HEK293 (cell line): ENCODE results near the gene MRPL4.

ENCODE experiments used
- CTCF ChIA-PET: fragments of 350-600 bp; formaldehyde crosslinking; extraction: SDS; loops from one replicate; lab custom pipeline; 2021; ENCODE audit warnings: antibody characterized with exemption; lab: Yijun Ruan, JAX
- POLR2A ChIA-PET: fragments of 300-600 bp; formaldehyde crosslinking; extraction: SDS; loops from one replicate; lab custom pipeline; 2020; ENCODE audit warnings: antibody characterized with exemption, inconsistent platforms; lab: Yijun Ruan, JAX
- H3K27ac ChIP-seq: fragments of 200-500 bp; sonication (Bioruptor generic); 2 replicates; pipeline ENCODE4 v1.5.1; 2014; ENCODE audit warnings: low read depth, low read length, control low read depth, inconsistent platforms; ENCODE audit errors: extremely low read depth
- H3K36me3 ChIP-seq, 2 experiments: fragments of 200-500 bp in 1 of 2; sonication (Bioruptor generic) in 1 of 2; 1 replicate in 1 of 2; 2 replicates in 1 of 2; pipeline ENCODE4 v1.5.1; 2014 to 2017; ENCODE audit warnings: inconsistent platforms in 2 of 2, low read length in 2 of 2; ENCODE audit not compliant: control insufficient read depth in 2 of 2, insufficient read depth in 1 of 2
- H3K4me1 ChIP-seq: fragments of 200-500 bp; sonication (Bioruptor generic); 2 replicates; pipeline ENCODE4 v1.5.1; 2014; ENCODE audit warnings: mild to moderate bottlenecking, low read length, inconsistent platforms; ENCODE audit not compliant: control insufficient read depth, insufficient read depth
- H3K4me3 ChIP-seq: 2 replicates; pipeline ENCODE4 v1.5.1; 2011; ENCODE audit warnings: low read depth, mild to moderate bottlenecking, control low read depth, low read length, moderate library complexity
- H3K9me3 ChIP-seq: fragments of 200-500 bp; sonication (Bioruptor generic); 2 replicates; pipeline ENCODE4 v1.5.1; 2014; ENCODE audit warnings: low read depth, low read length, inconsistent platforms; ENCODE audit not compliant: control insufficient read depth, insufficient read depth
- GLIS1 ChIP-seq: fragments of 450-650 bp; formaldehyde crosslinking; IDR thresholded peaks from 2 replicates; pipeline ENCODE4 v1.5.1; 2016; ENCODE audit warnings: missing biosample characterization, missing genetic modification characterization
- GLIS2 ChIP-seq: fragments of 450-650 bp; formaldehyde crosslinking; IDR thresholded peaks from 2 replicates; pipeline ENCODE4 v1.5.1; 2016; ENCODE audit warnings: missing biosample characterization, missing genetic modification characterization
- KLF1 ChIP-seq: fragments of 450-650 bp; formaldehyde crosslinking; IDR thresholded peaks from 2 replicates; pipeline ENCODE4 v1.5.1; 2016; ENCODE audit warnings: missing biosample characterization, missing genetic modification characterization
- KLF10 ChIP-seq: fragments of 450-650 bp; IDR thresholded peaks from 2 replicates; pipeline ENCODE4 v1.5.1; 2018; ENCODE audit warnings: missing biosample characterization, mild to moderate bottlenecking, missing genetic modification characterization
- KLF8 ChIP-seq: fragments of 450-650 bp; formaldehyde crosslinking; IDR thresholded peaks from 2 replicates; pipeline ENCODE4 v1.5.1; 2016; ENCODE audit warnings: missing biosample characterization, missing genetic modification characterization
- KLF9 ChIP-seq: fragments of 450-650 bp; formaldehyde crosslinking; IDR thresholded peaks from 2 replicates; pipeline ENCODE4 v1.5.1; 2016; ENCODE audit warnings: missing biosample characterization, missing genetic modification characterization, low read depth
- SP2 ChIP-seq: fragments of 450-650 bp; formaldehyde crosslinking; IDR thresholded peaks from 2 replicates; pipeline ENCODE4 v1.5.1; 2016; ENCODE audit warnings: missing biosample characterization, missing genetic modification characterization
- SP3 ChIP-seq: fragments of 450-650 bp; formaldehyde crosslinking; IDR thresholded peaks from 2 replicates; pipeline ENCODE4 v1.5.1; 2016; ENCODE audit warnings: missing biosample characterization, missing genetic modification characterization
- ZBTB20 ChIP-seq: fragments of 450-650 bp; formaldehyde crosslinking; IDR thresholded peaks from 2 replicates; pipeline ENCODE4 v1.5.1; 2016; ENCODE audit warnings: missing biosample characterization, missing genetic modification characterization
- ZBTB8A ChIP-seq: fragments of 450-650 bp; formaldehyde crosslinking; IDR thresholded peaks from 2 replicates; pipeline ENCODE4 v1.5.1; 2016; ENCODE audit warnings: missing biosample characterization, missing genetic modification characterization
- ZEB2 ChIP-seq: fragments of 450-650 bp; formaldehyde crosslinking; IDR thresholded peaks from 2 replicates; pipeline ENCODE4 v1.5.1; 2016; ENCODE audit warnings: missing biosample characterization, missing genetic modification characterization
- ZFHX2 ChIP-seq: fragments of 450-650 bp; formaldehyde crosslinking; conservative IDR thresholded peaks from 2 replicates; pipeline ENCODE4 v1.5.1; 2016; ENCODE audit warnings: missing biosample characterization, missing genetic modification characterization
- ZIC2 ChIP-seq: fragments of 450-650 bp; formaldehyde crosslinking; IDR thresholded peaks from 2 replicates; pipeline ENCODE4 v1.5.1; 2016; ENCODE audit warnings: missing biosample characterization, missing genetic modification characterization
- ZNF133 ChIP-seq: fragments of 450-650 bp; formaldehyde crosslinking; IDR thresholded peaks from 2 replicates; pipeline ENCODE4 v1.5.1; 2016; ENCODE audit warnings: missing biosample characterization, missing genetic modification characterization
- ZNF138 ChIP-seq: fragments of 450-650 bp; formaldehyde crosslinking; IDR thresholded peaks from 2 replicates; pipeline ENCODE4 v1.5.1; 2016; ENCODE audit warnings: missing biosample characterization, missing genetic modification characterization, borderline replicate concordance
- ZNF221 ChIP-seq: fragments of 450-650 bp; formaldehyde crosslinking; IDR thresholded peaks from 2 replicates; pipeline ENCODE4 v1.5.1; 2017; ENCODE audit warnings: missing biosample characterization, missing genetic modification characterization, borderline replicate concordance
- ZNF311 ChIP-seq: fragments of 450-650 bp; formaldehyde crosslinking; IDR thresholded peaks from 2 replicates; pipeline ENCODE4 v1.5.1; 2017; ENCODE audit warnings: missing biosample characterization, missing genetic modification characterization, borderline replicate concordance
- ZNF341 ChIP-seq: fragments of 450-650 bp; formaldehyde crosslinking; IDR thresholded peaks from 2 replicates; pipeline ENCODE4; 2016; ENCODE audit warnings: low read depth, missing biosample characterization, missing genetic modification characterization
- ZNF391 ChIP-seq: fragments of 450-650 bp; formaldehyde crosslinking; IDR thresholded peaks from 2 replicates; pipeline ENCODE4 v1.5.1; 2016; ENCODE audit warnings: low read depth, missing biosample characterization, missing genetic modification characterization, borderline replicate concordance
- ZNF423 ChIP-seq: fragments of 450-650 bp; formaldehyde crosslinking; IDR thresholded peaks from 2 replicates; pipeline ENCODE4 v1.5.1; 2016; ENCODE audit warnings: missing biosample characterization, missing genetic modification characterization
- ZNF585B ChIP-seq: fragments of 450-650 bp; formaldehyde crosslinking; IDR thresholded peaks from 2 replicates; pipeline ENCODE4 v1.5.1; 2016; ENCODE audit warnings: missing biosample characterization, missing genetic modification characterization
- ZNF596 ChIP-seq: fragments of 450-650 bp; IDR thresholded peaks from 2 replicates; pipeline ENCODE4 v1.5.0; 2018; ENCODE audit warnings: missing biosample characterization, mild to moderate bottlenecking, missing genetic modification characterization, moderate library complexity
- ZNF658 ChIP-seq: fragments of 450-650 bp; formaldehyde crosslinking; IDR thresholded peaks from 2 replicates; pipeline ENCODE4; 2016; ENCODE audit warnings: missing biosample characterization, missing genetic modification characterization
- ZNF670 ChIP-seq: fragments of 450-650 bp; formaldehyde crosslinking; IDR thresholded peaks from 2 replicates; pipeline ENCODE4 v1.5.1; 2016; ENCODE audit warnings: missing biosample characterization, missing genetic modification characterization, low read depth
- ZNF830 ChIP-seq: fragments of 450-650 bp; IDR thresholded peaks from 2 replicates; pipeline ENCODE4 v1.5.0; 2018; ENCODE audit warnings: missing biosample characterization, missing genetic modification characterization, low read depth, mild to moderate bottlenecking, moderate library complexity
- TF ChIP-seq, protein P1 (sequence below): sonication (generic); formaldehyde crosslinking; IDR thresholded peaks from 2 replicates; pipeline ENCODE4 v1.8.1; 2022; ENCODE audit warnings: mild to moderate bottlenecking, moderate library complexity, missing genetic modification reagents
- TF ChIP-seq, protein P2 (sequence below): fragments of 450-650 bp; formaldehyde crosslinking; IDR thresholded peaks from 2 replicates; pipeline ENCODE4 v1.5.1; 2016; ENCODE audit warnings: missing biosample characterization, missing genetic modification characterization
- TF ChIP-seq, protein P3 (sequence below): fragments of 450-650 bp; formaldehyde crosslinking; IDR thresholded peaks from 2 replicates; pipeline ENCODE4 v1.5.1; 2016; ENCODE audit warnings: missing biosample characterization, missing genetic modification characterization
- TF ChIP-seq, protein P4 (sequence below): fragments of 450-650 bp; formaldehyde crosslinking; IDR thresholded peaks from 2 replicates; pipeline ENCODE4 v1.5.1; 2016; ENCODE audit warnings: missing biosample characterization, missing genetic modification characterization

MRPL4 gene

DNA sequence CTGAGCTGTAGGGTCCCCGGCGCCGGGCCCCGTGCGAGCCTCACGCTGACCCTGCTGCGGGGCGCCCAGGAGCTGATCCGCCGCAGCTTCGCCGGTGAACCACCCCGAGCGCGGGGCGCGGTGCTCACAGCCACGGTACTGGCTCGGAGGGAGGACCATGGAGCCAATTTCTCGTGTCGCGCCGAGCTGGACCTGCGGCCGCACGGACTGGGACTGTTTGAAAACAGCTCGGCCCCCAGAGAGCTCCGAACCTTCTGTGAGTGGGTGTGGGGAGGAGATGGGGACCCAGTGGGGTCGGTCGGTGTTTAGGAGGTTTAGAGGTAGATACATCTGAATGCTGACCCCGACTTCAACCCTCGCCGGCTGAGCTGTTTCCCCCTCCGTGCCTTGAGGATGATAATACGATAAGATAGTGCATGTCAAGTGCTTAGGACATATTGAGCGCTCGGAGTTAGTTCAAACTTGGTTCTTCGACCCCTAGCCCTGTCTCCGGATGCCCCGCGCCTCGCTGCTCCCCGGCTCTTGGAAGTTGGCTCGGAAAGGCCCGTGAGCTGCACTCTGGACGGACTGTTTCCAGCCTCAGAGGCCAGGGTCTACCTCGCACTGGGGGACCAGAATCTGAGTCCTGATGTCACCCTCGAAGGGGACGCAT is 39.7 kb downstream of the MRPL4 start:
- Histone ChIP-seq H3K9me3 (no peaks in the 10 kb centered on the region), H3K27ac (peak overlapping the region; percentile 6; the same call in 1 of the 2 replicates), H3K4me1 (peaks cover 4% of the 10 kb centered on the region; the same call in 1 of the 2 replicates), H3K36me3 (peaks cover 0 to 5% of the 10 kb centered on the region in 2 experiments; a peak in 1 of 3 replicates), H3K4me3 (peak overlapping the region; percentile 41)
- TF ChIP-seq ZNF585B (tag by site-specific recombination) (no peak), SP2 (tag by site-specific recombination) (0 out of 2 replicates have a peak, but pooled peaks have one; percentile 1), ZNF658 (tag by site-specific recombination) (no peak), ZNF341 (peak; percentile 64; the same call in 1 of the 2 replicates), ZNF830 (no peak), GLIS2 (peak; percentile 21; the same call in 1 of the 2 replicates), ZNF596 (no peak), ZNF221 (tag by site-specific recombination) (no peak), ZNF391 (tag by site-specific recombination) (0 out of 2 replicates have a peak, but pooled peaks have one; percentile 35), ZNF138 (tag by site-specific recombination) (no peak), ZBTB20 (tag by site-specific recombination) (peak; percentile 82)
- TF ChIP-seq, protein P1, sequence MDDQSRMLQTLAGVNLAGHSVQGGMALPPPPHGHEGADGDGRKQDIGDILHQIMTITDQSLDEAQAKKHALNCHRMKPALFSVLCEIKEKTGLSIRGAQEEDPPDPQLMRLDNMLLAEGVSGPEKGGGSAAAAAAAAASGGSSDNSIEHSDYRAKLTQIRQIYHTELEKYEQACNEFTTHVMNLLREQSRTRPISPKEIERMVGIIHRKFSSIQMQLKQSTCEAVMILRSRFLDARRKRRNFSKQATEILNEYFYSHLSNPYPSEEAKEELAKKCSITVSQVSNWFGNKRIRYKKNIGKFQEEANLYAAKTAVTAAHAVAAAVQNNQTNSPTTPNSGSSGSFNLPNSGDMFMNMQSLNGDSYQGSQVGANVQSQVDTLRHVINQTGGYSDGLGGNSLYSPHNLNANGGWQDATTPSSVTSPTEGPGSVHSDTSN (CRISPR knock-in tag) = 0 out of 2 replicates have a peak, but pooled peaks have one; percentile 64
- ChIA-PET POLR2A (interaction anchor here (0.5 to 2.0 kb wide), 13 partner anchors 13 to 372 kb away, joined by 3 to 13 read pairs (median 4); partner anchors contain the start of genes ICAM1, RAVER1 and TYK2), CTCF (interaction anchor here (0.7 to 1.9 kb wide), 5 partner anchors 8 to 42 kb away, joined by 3 to 6 read pairs (median 4); no protein-coding TSS in a partner anchor)

DNA sequence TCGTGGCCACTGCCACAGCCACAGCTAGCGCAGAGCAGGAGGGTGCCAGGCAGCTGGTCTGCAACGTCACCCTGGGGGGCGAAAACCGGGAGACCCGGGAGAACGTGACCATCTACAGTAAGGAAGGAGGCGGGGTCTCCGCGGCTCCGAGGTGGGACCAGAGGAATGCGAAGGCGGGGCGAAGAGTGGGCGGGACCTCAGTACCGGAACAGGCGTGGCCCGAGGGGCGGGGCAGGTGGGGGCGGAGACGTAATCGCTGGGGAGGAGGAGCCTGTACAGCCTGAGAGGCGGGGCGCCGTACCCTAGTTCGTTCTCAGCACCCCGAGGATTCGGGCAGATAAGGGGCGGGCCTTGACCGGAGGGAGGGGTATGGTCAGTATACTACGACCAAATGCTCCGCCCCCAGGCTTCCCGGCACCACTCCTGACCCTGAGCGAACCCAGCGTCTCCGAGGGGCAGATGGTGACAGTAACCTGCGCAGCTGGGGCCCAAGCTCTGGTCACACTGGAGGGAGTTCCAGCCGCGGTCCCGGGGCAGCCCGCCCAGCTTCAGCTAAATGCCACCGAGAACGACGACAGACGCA is 40.3 kb downstream of the MRPL4 start:
- ChIA-PET POLR2A (interaction anchor here (1.0 to 2.0 kb wide), 7 partner anchors 13 to 88 kb away, joined by 3 to 13 read pairs (median 7); partner anchors contain the start of genes ICAM1, RAVER1 and TYK2), CTCF (interaction anchor here (0.7 to 1.9 kb wide), 5 partner anchors 9 to 42 kb away, joined by 3 to 6 read pairs (median 4); no protein-coding TSS in a partner anchor)
- Histone ChIP-seq H3K4me3 (peak overlapping the region; percentile 43), H3K9me3 (no peaks in the 10 kb centered on the region), H3K27ac (peak overlapping the region; percentile 6; the same call in 1 of the 2 replicates), H3K4me1 (peaks cover 4% of the 10 kb centered on the region; the same call in 1 of the 2 replicates), H3K36me3 (peaks cover 0 to 5% of the 10 kb centered on the region in 2 experiments; a peak in 1 of 3 replicates)
- TF ChIP-seq, protein P2, sequence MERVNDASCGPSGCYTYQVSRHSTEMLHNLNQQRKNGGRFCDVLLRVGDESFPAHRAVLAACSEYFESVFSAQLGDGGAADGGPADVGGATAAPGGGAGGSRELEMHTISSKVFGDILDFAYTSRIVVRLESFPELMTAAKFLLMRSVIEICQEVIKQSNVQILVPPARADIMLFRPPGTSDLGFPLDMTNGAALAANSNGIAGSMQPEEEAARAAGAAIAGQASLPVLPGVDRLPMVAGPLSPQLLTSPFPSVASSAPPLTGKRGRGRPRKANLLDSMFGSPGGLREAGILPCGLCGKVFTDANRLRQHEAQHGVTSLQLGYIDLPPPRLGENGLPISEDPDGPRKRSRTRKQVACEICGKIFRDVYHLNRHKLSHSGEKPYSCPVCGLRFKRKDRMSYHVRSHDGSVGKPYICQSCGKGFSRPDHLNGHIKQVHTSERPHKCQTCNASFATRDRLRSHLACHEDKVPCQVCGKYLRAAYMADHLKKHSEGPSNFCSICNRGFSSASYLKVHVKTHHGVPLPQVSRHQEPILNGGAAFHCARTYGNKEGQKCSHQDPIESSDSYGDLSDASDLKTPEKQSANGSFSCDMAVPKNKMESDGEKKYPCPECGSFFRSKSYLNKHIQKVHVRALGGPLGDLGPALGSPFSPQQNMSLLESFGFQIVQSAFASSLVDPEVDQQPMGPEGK (tag by site-specific recombination) = peak; percentile 83
- TF ChIP-seq SP3 (tag by site-specific recombination) (peak; percentile 96), ZBTB8A (tag by site-specific recombination) (no peak), KLF8 (tag by site-specific recombination) (peak; percentile 96), ZNF311 (tag by site-specific recombination) (no peak), ZNF423 (no peak), KLF10 (peak; percentile 60; the same call in 1 of the 2 replicates), ZEB2 (tag by site-specific recombination) (peak; percentile 50; the same call in 1 of the 2 replicates), GLIS1 (tag by site-specific recombination) (peak; percentile 96), ZNF138 (tag by site-specific recombination) (no peak), ZFHX2 (tag by site-specific recombination) (peak; percentile 77), ZNF133 (tag by site-specific recombination) (no peak), ZNF596 (no peak), KLF1 (tag by site-specific recombination) (peak; percentile 85), ZNF670 (tag by site-specific recombination) (no peak), ZIC2 (tag by site-specific recombination) (peak; percentile 42; the same call in 1 of the 2 replicates), KLF9 (peak; percentile 98)
- TF ChIP-seq, protein P3, sequence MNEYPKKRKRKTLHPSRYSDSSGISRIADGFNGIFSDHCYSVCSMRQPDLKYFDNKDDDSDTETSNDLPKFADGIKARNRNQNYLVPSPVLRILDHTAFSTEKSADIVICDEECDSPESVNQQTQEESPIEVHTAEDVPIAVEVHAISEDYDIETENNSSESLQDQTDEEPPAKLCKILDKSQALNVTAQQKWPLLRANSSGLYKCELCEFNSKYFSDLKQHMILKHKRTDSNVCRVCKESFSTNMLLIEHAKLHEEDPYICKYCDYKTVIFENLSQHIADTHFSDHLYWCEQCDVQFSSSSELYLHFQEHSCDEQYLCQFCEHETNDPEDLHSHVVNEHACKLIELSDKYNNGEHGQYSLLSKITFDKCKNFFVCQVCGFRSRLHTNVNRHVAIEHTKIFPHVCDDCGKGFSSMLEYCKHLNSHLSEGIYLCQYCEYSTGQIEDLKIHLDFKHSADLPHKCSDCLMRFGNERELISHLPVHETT (tag by site-specific recombination) = no peak
- TF ChIP-seq, protein P4, sequence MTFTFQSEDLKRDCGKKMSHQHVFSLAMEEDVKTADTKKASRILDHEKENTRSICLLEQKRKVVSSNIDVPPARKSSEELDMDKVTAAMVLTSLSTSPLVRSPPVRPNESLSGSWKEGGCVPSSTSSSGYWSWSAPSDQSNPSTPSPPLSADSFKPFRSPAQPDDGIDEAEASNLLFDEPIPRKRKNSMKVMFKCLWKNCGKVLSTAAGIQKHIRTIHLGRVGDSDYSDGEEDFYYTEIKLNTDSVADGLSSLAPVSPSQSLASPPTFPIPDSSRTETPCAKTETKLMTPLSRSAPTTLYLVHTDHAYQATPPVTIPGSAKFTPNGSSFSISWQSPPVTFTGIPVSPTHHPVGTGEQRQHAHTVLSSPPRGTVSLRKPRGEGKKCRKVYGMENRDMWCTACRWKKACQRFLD (tag by site-specific recombination) = no peak
